GM06990 (cell line): ENCODE data around the gene ALX1.

Experiments used
- DNase-seq: peaks from one replicate; pipeline ENCODE4 v3.0.0-alpha.2; 2011; ENCODE audit not compliant: insufficient read length; ENCODE audit errors: extremely low read depth
- H3K27me3 ChIP-seq: replicated peaks from 2 replicates; pipeline ENCODE4 v1.6.0; 2011; ENCODE audit warnings: low read length; ENCODE audit not compliant: control insufficient read depth, insufficient read depth
- H3K36me3 ChIP-seq: 2 replicates; pipeline ENCODE4 v1.5.1; 2011; ENCODE audit warnings: low read length; ENCODE audit not compliant: control insufficient read depth, insufficient read depth
- H3K4me3 ChIP-seq: replicated peaks from 2 replicates; pipeline ENCODE4 v1.5.1; 2011; ENCODE audit warnings: low read depth, mild to moderate bottlenecking, control low read depth, low read length
- TF ChIP-seq, protein P1 (sequence below): IDR thresholded peaks from 2 replicates; pipeline ENCODE4 v1.5.1; 2011; ENCODE audit warnings: low read length, control low read depth, mild to moderate bottlenecking, inconsistent platforms; ENCODE audit not compliant: insufficient read depth, poor library complexity, severe bottlenecking

The ALX1 gene

DNA sequence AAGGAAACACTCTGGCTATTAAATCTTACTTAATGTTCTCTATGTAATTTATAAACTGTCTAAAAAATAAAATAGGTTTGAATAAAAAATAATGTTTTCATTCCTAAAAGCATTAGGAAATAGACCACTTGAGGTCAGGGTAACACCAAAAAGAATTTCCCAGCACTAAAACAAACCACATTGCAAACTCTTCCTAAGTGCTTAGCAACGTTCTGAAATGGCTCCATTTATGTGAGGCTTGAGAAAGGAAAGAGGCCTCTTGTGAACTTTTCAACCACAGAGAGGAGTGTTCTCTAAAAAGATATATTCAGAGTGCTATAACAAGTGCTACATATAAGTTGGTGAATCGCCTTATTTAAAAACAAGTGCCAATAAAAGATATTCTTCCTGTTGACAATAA lies 42.7 kb downstream of the ALX1 start:
- Histone ChIP-seq H3K36me3 (no peaks in the 10 kb centered on the region), H3K27me3 (no peaks in the 10 kb centered on the region; the same call in 1 of the 2 replicates), H3K4me3 (no peak overlapping the region)
- TF ChIP-seq, protein P1, sequence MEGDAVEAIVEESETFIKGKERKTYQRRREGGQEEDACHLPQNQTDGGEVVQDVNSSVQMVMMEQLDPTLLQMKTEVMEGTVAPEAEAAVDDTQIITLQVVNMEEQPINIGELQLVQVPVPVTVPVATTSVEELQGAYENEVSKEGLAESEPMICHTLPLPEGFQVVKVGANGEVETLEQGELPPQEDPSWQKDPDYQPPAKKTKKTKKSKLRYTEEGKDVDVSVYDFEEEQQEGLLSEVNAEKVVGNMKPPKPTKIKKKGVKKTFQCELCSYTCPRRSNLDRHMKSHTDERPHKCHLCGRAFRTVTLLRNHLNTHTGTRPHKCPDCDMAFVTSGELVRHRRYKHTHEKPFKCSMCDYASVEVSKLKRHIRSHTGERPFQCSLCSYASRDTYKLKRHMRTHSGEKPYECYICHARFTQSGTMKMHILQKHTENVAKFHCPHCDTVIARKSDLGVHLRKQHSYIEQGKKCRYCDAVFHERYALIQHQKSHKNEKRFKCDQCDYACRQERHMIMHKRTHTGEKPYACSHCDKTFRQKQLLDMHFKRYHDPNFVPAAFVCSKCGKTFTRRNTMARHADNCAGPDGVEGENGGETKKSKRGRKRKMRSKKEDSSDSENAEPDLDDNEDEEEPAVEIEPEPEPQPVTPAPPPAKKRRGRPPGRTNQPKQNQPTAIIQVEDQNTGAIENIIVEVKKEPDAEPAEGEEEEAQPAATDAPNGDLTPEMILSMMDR, result no peak
- no peak for DNase-seq

DNA sequence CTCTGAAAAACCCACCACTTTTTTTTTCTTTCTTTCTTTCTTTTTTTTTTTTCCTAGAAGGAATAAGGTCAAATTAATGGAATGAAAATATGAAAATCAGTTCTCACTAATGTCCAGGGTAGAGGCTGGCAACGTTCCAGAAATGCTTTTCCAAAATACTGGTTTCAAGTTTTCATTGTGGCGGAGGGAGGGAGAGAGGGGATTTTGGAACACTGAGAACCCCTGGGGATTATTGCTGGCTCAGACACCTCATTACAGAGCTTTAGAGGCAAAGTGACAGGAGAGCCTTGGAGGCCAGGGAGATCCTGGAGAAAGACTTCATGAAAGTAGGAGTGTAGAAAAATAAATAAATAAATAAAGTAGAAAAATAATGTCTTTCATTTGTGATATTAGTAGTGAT lies 45.4 kb downstream of the ALX1 start:
- TF ChIP-seq, protein P1, result no peak

DNA sequence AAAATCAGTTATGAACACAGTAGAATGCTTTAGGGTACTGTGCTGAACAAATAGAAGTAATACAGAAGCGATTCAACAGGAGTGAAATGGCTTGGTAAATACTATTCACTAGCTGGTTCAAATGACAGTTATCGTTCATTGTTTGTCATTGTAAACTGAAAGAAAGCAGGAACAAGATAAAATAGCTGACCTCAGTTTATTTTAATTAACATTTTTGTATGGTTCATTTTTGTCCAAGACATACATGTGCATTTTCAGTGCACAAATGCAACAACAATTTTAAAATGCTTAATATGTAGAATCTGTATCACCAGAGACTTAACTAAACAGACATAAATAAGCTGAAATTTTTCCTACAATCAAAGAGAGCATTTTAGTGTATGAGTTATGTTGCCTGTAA lies 49.9 kb downstream of the ALX1 start:
- Histone ChIP-seq H3K4me3 (no peak overlapping the region), H3K27me3 (no peaks in the 10 kb centered on the region), H3K36me3 (no peaks in the 10 kb centered on the region)
- DNase-seq, result no peak
- TF ChIP-seq, protein P1, result no peak

More for the DNA sequence above, 45.4 kb downstream of the ALX1 start:
- no peak overlapping the region for H3K4me3 ChIP-seq
- H3K36me3 ChIP-seq, result no peaks in the 10 kb centered on the region
- no peak for DNase-seq
- no peaks in the 10 kb centered on the region; the same call in 1 of the 2 replicates for H3K27me3 ChIP-seq

DNA sequence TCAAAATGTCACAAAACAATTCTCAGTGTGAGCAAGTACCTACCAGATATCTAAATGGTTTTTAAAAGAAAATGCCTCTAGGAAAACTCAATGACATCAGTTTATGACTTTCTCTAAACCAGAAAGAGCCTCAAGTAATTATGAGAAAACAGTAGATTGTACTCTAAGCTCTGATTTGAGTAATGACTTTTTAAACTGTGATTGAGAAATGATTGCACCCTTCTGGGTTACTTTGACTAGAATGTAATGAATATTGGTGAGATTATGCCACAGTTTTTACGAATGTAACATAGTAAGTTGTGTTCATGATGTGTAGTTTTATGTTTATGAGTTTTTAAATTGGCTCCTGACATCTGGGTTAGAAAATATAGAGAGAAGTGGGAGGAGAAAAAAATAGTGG lies 68.8 kb downstream of the ALX1 start:
- TF ChIP-seq, protein P1, result no peak
- Histone ChIP-seq H3K4me3 (no peak overlapping the region), H3K27me3 (no peaks in the 10 kb centered on the region), H3K36me3 (no peaks in the 10 kb centered on the region)
- DNase-seq, result no peak

DNA sequence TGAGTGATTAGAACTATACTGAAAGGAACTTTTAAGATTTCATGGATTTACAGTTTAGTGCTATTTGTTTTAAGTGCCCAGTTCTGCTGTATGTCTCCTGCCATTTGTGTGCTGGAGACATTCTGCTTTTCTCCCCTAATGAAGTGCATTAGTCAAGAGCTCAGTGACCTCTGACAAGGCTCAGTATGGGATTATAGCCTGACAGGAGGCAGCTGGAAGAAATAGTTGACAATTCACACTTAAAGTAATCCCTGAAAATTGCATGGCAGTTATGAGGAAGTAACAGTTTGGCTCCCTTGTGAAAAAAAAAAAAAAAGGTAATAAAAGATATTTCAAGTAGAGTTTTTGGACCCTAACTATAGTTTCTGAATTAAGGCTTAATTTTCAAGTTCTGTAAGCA lies 70.3 kb downstream of the ALX1 start:
- Histone ChIP-seq H3K27me3 (no peaks in the 10 kb centered on the region), H3K36me3 (no peaks in the 10 kb centered on the region), H3K4me3 (no peak overlapping the region)
- TF ChIP-seq, protein P1, result no peak
- DNase-seq, result no peak
